K562 (cell line): Measurements from ENCODE around the gene POC5. TPM values are rescaled to one million over a fixed set of nuclear protein-coding genes. Genes with fewer than 3 reads are reported as not detected.
A peak's percentile ranks its signal among the peaks of the same experiment; 100 is the strongest.

ENCODE experiments used
- ATAC-seq: fragments of 200-7000 bp; cut with Tn5 transposase; 3 replicates; pipeline ENCODE4 v1.9.1; 2020; ENCODE audit warnings: moderate library complexity
- BruUV-seq: library from RNA; stranded (reverse); fragments of 400-500 nt; replicated peaks from 2 replicates; lab custom pipeline; 2021; lab: Mats Ljungman, UMichigan
- CTCF ChIA-PET: fragments of 300-600 bp; formaldehyde crosslinking; extraction: SDS; loops from one replicate; lab custom pipeline; 2021; ENCODE audit warnings: low intra/inter-chr PET ratio; lab: Yijun Ruan, JAX
- POLR2A ChIA-PET: fragments of 300-600, 350-650 bp; sonication (Branson Sonifier 250); formaldehyde crosslinking; extraction: SDS; loops from one replicate; lab custom pipeline; 2021; ENCODE audit warnings: antibody characterized with exemption, inconsistent platforms; lab: Yijun Ruan, JAX
- DNase-seq, 4 experiments: peaks; one replicate each; pipeline versions ENCODE4 v3.0.0 to v3.0.0-alpha.2; 2011 to 2018; ENCODE audit warnings: low spot score in 3 of 4, mixed read lengths in 3 of 4; ENCODE audit errors: extremely low read depth in 1 of 4
- FAIRE-seq: peaks from 2 replicates; lab custom pipeline; 2011; peaks lifted over from hg19 to GRCh38; lab: Jason Lieb, UNC
- H2AFZ ChIP-seq: 2 replicates; pipeline ENCODE4 v1.6.0; 2011; ENCODE audit warnings: low read depth, low read length, control low read depth, inconsistent platforms
- H3K27ac ChIP-seq: fragments of 200-600 bp; 3 replicates; pipeline ENCODE4 v1.8.0; 2011; ENCODE audit warnings: low read depth, mild to moderate bottlenecking, control low read depth, inconsistent platforms, low read length, moderate library complexity, mixed read lengths; ENCODE audit errors: extremely low read depth
- H3K27me3 ChIP-seq, 2 experiments: fragments of 300-600 bp in 1 of 2; 2 replicates in 1 of 2; 3 replicates in 1 of 2; pipeline versions ENCODE4 v1.6.0 to v1.8.0; 2011; ENCODE audit warnings: inconsistent platforms in 2 of 2, low read length in 2 of 2, mild to moderate bottlenecking in 1 of 2, mixed read lengths in 1 of 2, moderate library complexity in 1 of 2; ENCODE audit not compliant: control insufficient read depth in 2 of 2, insufficient read depth in 2 of 2
- H3K36me3 ChIP-seq: fragments of 300-600 bp; 3 replicates; pipeline ENCODE4 v1.8.0; 2011; ENCODE audit warnings: mild to moderate bottlenecking, low read length, inconsistent platforms; ENCODE audit not compliant: control insufficient read depth, insufficient read depth
- H3K4me1 ChIP-seq, 2 experiments: fragments of 200-600 bp in 1 of 2; replicated peaks in 1 of 2; 2 replicates in 1 of 2; 3 replicates in 1 of 2; pipeline versions ENCODE4 v1.5.1 to v1.8.0; 2011; ENCODE audit warnings: inconsistent platforms in 2 of 2, low read length in 2 of 2, mild to moderate bottlenecking in 1 of 2, mixed read lengths in 1 of 2, moderate library complexity in 1 of 2; ENCODE audit not compliant: control insufficient read depth in 2 of 2, insufficient read depth in 2 of 2
- H3K4me2 ChIP-seq: 2 replicates; pipeline ENCODE4 v1.6.1; 2011; ENCODE audit warnings: low read length, control low read depth, inconsistent platforms, mixed read lengths; ENCODE audit not compliant: insufficient read depth
- H3K4me3 ChIP-seq: fragments of 200-600 bp; sonication (generic), shearing (Covaris generic); 2 replicates; pipeline ENCODE4 v1.5.1; 2016; ENCODE audit warnings: control low read depth, inconsistent platforms
- H3K79me2 ChIP-seq: fragments of 200-600 bp; 3 replicates; pipeline ENCODE4 v1.8.0; 2011; ENCODE audit warnings: low read length, inconsistent platforms; ENCODE audit not compliant: control insufficient read depth, insufficient read depth
- H3K9ac ChIP-seq, 2 experiments: 2 replicates each; pipeline versions ENCODE4 v1.6.0 to v1.6.1; 2011; ENCODE audit warnings: low read depth in 2 of 2, low read length in 2 of 2, control low read depth in 1 of 2, inconsistent platforms in 1 of 2, mild to moderate bottlenecking in 1 of 2, mixed read lengths in 1 of 2; ENCODE audit not compliant: insufficient read depth in 1 of 2
- H3K9me1 ChIP-seq: one replicate; pipeline ENCODE4 v1.6.0; 2011; ENCODE audit warnings: inconsistent platforms, mild to moderate bottlenecking, low read length, moderate library complexity; ENCODE audit not compliant: control insufficient read depth, insufficient read depth
- H3K9me3 ChIP-seq: replicated peaks from 2 replicates; pipeline ENCODE4 v1.5.1; 2011; ENCODE audit warnings: low read depth, low read length, inconsistent platforms; ENCODE audit not compliant: control insufficient read depth, insufficient read depth
- H4K20me1 ChIP-seq: replicated peaks from 2 replicates; pipeline ENCODE4 v1.6.1; 2011; ENCODE audit warnings: low read length, inconsistent platforms, mixed read lengths; ENCODE audit not compliant: control insufficient read depth, insufficient read depth
- ATF2 ChIP-seq: sonication (generic); formaldehyde crosslinking; IDR thresholded peaks from 2 replicates; pipeline ENCODE4 v1.8.1; 2022; ENCODE audit warnings: missing genetic modification reagents
- C11orf30 ChIP-seq: fragments of 450-650 bp; IDR thresholded peaks from 2 replicates; pipeline ENCODE4 v1.6.1; 2016; ENCODE audit warnings: low read depth, mild to moderate bottlenecking
- CCAR2 ChIP-seq: fragments of 200-400 bp; formaldehyde crosslinking; IDR thresholded peaks from 2 replicates; pipeline ENCODE4 v1.6.1; 2017; ENCODE audit warnings: mild to moderate bottlenecking, low read depth, low read length
- CCNT2 ChIP-seq: IDR thresholded peaks from 2 replicates; pipeline ENCODE4 v1.6.1; 2011; ENCODE audit warnings: borderline replicate concordance, low read depth, mild to moderate bottlenecking, moderate library complexity, mixed read lengths, low read length; ENCODE audit not compliant: insufficient read length; ENCODE audit errors: extremely low read depth
- JUN ChIP-seq, 2 experiments: sonication (generic) in 1 of 2; formaldehyde crosslinking in 1 of 2; IDR thresholded peaks; 2 replicates each; pipeline versions ENCODE4 v1.6.1 to v1.8.0; 2012 to 2022; ENCODE audit warnings: borderline replicate concordance in 2 of 2, mild to moderate bottlenecking in 2 of 2, improper control_type of control experiment in 1 of 2, low read depth in 1 of 2, low read length in 1 of 2, missing genetic modification reagents in 1 of 2
- MAFF ChIP-seq: IDR thresholded peaks from 2 replicates; pipeline ENCODE4 v1.6.1; 2012; ENCODE audit warnings: low read length, improper control_type of control experiment
- MAFG ChIP-seq: fragments of 450-650 bp; conservative IDR thresholded peaks from 2 replicates; pipeline ENCODE4 v1.6.1; 2016; ENCODE audit warnings: missing genetic modification characterization, missing compliant biosample characterization
- MECOM ChIP-seq: fragments of 250-450 bp; sonication (Bioruptor Pico); IDR thresholded peaks from 2 replicates; pipeline ENCODE4 v1.8.0; 2022; ENCODE audit warnings: inconsistent platforms
- NFE2 ChIP-seq: IDR thresholded peaks from 2 replicates; pipeline ENCODE4 v1.6.1; 2014; ENCODE audit warnings: antibody characterized with exemption, low read depth
- NFE2L1 ChIP-seq: fragments of 450-650 bp; IDR thresholded peaks from 2 replicates; pipeline ENCODE4 v1.6.1; 2016; ENCODE audit warnings: missing genetic modification characterization, low read depth, mild to moderate bottlenecking, missing compliant biosample characterization, moderate library complexity, borderline replicate concordance
- NR1H2 ChIP-seq: sonication (generic); formaldehyde crosslinking; IDR thresholded peaks from 2 replicates; pipeline ENCODE4 v1.4.0; 2020; ENCODE audit warnings: mild to moderate bottlenecking, missing genetic modification reagents
- POLR2H ChIP-seq: IDR thresholded peaks from 2 replicates; pipeline ENCODE4 v1.6.1; 2016; ENCODE audit warnings: missing genetic modification characterization, low read depth, mild to moderate bottlenecking, control low read depth, missing compliant biosample characterization, moderate library complexity
- RBBP5 ChIP-seq: fragments of 200-600 bp; sonication (generic); IDR thresholded peaks from 2 replicates; pipeline ENCODE4 v1.6.1; 2012; ENCODE audit warnings: borderline replicate concordance, mild to moderate bottlenecking, low read length, control low read depth, inconsistent platforms; ENCODE audit not compliant: insufficient read depth, poor library complexity, severe bottlenecking
- SIX5 ChIP-seq, 2 experiments: IDR thresholded peaks; 2 replicates each; pipeline ENCODE4 v1.6.1; 2011; ENCODE audit warnings: low read length in 2 of 2, borderline replicate concordance in 1 of 2, low read depth in 1 of 2, mild to moderate bottlenecking in 1 of 2, moderate library complexity in 1 of 2; ENCODE audit not compliant: insufficient read depth in 1 of 2
- SRF ChIP-seq, 2 experiments: fragments of 250-450, 450-650 bp in 1 of 2; sonication (Bioruptor Pico) in 1 of 2; sonication (generic) in 1 of 2; formaldehyde crosslinking; IDR thresholded peaks; 2 replicates each; pipeline versions ENCODE4 v1.5.0 to v1.5.1; 2020 to 2022; ENCODE audit warnings: mild to moderate bottlenecking in 1 of 2, missing genetic modification reagents in 1 of 2
- ZBTB5 ChIP-seq: fragments of 450-650 bp; IDR thresholded peaks from 2 replicates; pipeline ENCODE4 v1.6.1; 2017; ENCODE audit warnings: antibody characterized with exemption
- ZKSCAN1 ChIP-seq: fragments of 150-350 bp; IDR thresholded peaks from 2 replicates; pipeline ENCODE4 v1.6.1; 2016; ENCODE audit warnings: low read depth, low read length
- ZNF146 ChIP-seq: IDR thresholded peaks from one replicate; pipeline ENCODE4 v1.6.1; 2018; ENCODE audit warnings: missing compliant biosample characterization; ENCODE audit not compliant: unreplicated experiment
- ZNF561 ChIP-seq: fragments of 450-650 bp; formaldehyde crosslinking; conservative IDR thresholded peaks from 2 replicates; pipeline ENCODE4 v1.4.0; 2020; ENCODE audit warnings: mild to moderate bottlenecking, moderate library complexity
- WGBS: fragments of 100-300 bp; shearing (Covaris generic); methylation state at CpG from one replicate; pipeline ENCODE4 v1.1.6; 2016; ENCODE audit warnings: low coverage, mixed read lengths; ENCODE audit not compliant: insufficient coverage; ENCODE audit errors: missing lambda C conversion rate; 5-methylcytosine and 5-hydroxymethylcytosine counted together
- in situ Hi-C: fragments of 300-500 bp; cut with MboI; formaldehyde crosslinking; loops from 4 replicates; pipeline ENCODE4 v1.15.0; 2018; ENCODE audit warnings: inconsistent platforms, mixed read lengths
- intact Hi-C: fragments of 100-400 bp; cut with micrococcal nuclease; formaldehyde crosslinking; loops from 2 replicates; pipeline ENCODE4 v1.14.2; 2022
- polyA plus RNA-seq, 8 experiments: library from polyadenylated mRNA; depleted of rRNA in 4 of 8; stranded (reverse) in 5 of 8; unstranded in 3 of 8; fragments of >200 nt; fragmentation: Nextera tagmentation in 2 of 8; fragmentation: Illumina TruSeq in 1 of 8; extraction: Ambion mirVana in 2 of 8; extraction: Trizol in 1 of 8; gene quantifications; 2 replicates each; pipeline versions ENCODE4 v1.2.1 to v1.2.3, GENCODE V29; 2011 to 2014; ENCODE audit warnings: inconsistent platforms in 1 of 8, missing spikeins in 1 of 8
- total RNA-seq, 7 experiments: library from RNA; depleted of rRNA in 6 of 7; stranded (reverse); fragments of >200 nt in 6 of 7; fragmentation: Illumina TruSeq in 2 of 7; extraction: Trizol in 2 of 7; gene quantifications; 2 replicates each; pipeline versions ENCODE4 v1.2.1 to v1.2.3, GENCODE V29; 2011 to 2021; ENCODE audit warnings: low replicate concordance in 1 of 7

Gene POC5
- total and polyA plus RNA-seq, 9 of the 15 experiments (the other 6 are each of a cell fraction or from before 2014, with no cell fraction given), result 14.5 to 38.2 (median 27.0) TPM

GRCh38 chr5:75736273-75736672 lies 19.0 kb upstream of the POC5 start:
- Histone ChIP-seq H3K9ac (no peak overlapping the region), H3K4me2 (no peak overlapping the region), H3K27me3 (peaks cover 7% of the 10 kb centered on the region in 2 experiments; a peak in 2 of 5 replicates), H3K79me2 (no peaks in the 10 kb centered on the region), H3K9me3 (no peaks in the 10 kb centered on the region), H2AFZ (0 out of 2 replicates have a peak overlapping the region, but pooled peaks have one; percentile 2), H3K4me1 (peaks cover 0 to 4% of the 10 kb centered on the region in 2 experiments; a peak in 1 of 5 replicates), H3K36me3 (no peaks in the 10 kb centered on the region), H4K20me1 (no peaks in the 10 kb centered on the region), H3K4me3 (no peak overlapping the region), H3K9me1 (no peaks in the 10 kb centered on the region), H3K27ac (no peak overlapping the region)
- WGBS, result 0% methylated on average over 8 of the region's 8 CpGs
- ChIA-PET CTCF (interaction anchor here (0.6 to 1.9 kb wide), 2 partner anchors 461 to 520 kb away, joined by 3 to 10 read pairs; no protein-coding TSS in a partner anchor), POLR2A (interaction anchor here (0.6 to 1.2 kb wide), 3 partner anchors 11 to 21 kb away, joined by 3 read pairs; no protein-coding TSS in a partner anchor)
- BruUV-seq, result no TSS peak
- in situ Hi-C loops (no loop called here), intact Hi-C loops (loop anchor here (10.0 kb wide), 1 partner anchor 449 kb away; no protein-coding TSS in a partner anchor)
- ATAC-seq, result no peak
- DNase-seq, result no peak
- peak; percentile 15 for FAIRE-seq
- no peak for TF ChIP-seq JUN (IDR thresholded peaks at IDR 0.05; ENCODE audit: borderline replicate concordance, low read depth, low read length)
- TF ChIP-seq JUN (CRISPR knock-in tag; IDR thresholded peaks at IDR 0.05; ENCODE audit: borderline replicate concordance), result no peak
- TF ChIP-seq NFE2L1 (tag), result peak; percentile 55; the same call in 1 of the 2 replicates
- TF ChIP-seq CCAR2, result no peak
- peak; percentile 79 for TF ChIP-seq C11orf30
- TF ChIP-seq SRF (CRISPR knock-in tag; IDR thresholded peaks at IDR 0.05), result no peak
- no peak for TF ChIP-seq CCNT2
- TF ChIP-seq POLR2H (tag), result no peak
- no peak for TF ChIP-seq MECOM
- no peak for TF ChIP-seq ATF2 (CRISPR knock-in tag)
- TF ChIP-seq ZNF146 (CRISPR knock-in tag), result no peak
- no peak for TF ChIP-seq ZNF561 (CRISPR knock-in tag)
- TF ChIP-seq MAFG (tag), result peak; percentile 88
- TF ChIP-seq NFE2, result peak; percentile 72
- TF ChIP-seq RBBP5, result no peak
- peak; percentile 18; the same call in 1 of the 2 replicates for TF ChIP-seq MAFF
- TF ChIP-seq NR1H2 (CRISPR knock-in tag), result no peak
- no peak for TF ChIP-seq SIX5 (IDR thresholded peaks at IDR 0.05; ENCODE audit: borderline replicate concordance in 1 of 2, insufficient read depth in 1 of 2, low read depth in 1 of 2, low read length in 2 of 2)
- TF ChIP-seq ZBTB5, result no peak
- no peak for TF ChIP-seq ZKSCAN1
